ENCODE measurements around the gene DNAJC22.
"Not testable (repeated sequence)": the region's sequence is repeated elsewhere in the genome, so short reads cannot be mapped to it uniquely, and the experiment has no call there.

DNAJC22 gene

DNA sequence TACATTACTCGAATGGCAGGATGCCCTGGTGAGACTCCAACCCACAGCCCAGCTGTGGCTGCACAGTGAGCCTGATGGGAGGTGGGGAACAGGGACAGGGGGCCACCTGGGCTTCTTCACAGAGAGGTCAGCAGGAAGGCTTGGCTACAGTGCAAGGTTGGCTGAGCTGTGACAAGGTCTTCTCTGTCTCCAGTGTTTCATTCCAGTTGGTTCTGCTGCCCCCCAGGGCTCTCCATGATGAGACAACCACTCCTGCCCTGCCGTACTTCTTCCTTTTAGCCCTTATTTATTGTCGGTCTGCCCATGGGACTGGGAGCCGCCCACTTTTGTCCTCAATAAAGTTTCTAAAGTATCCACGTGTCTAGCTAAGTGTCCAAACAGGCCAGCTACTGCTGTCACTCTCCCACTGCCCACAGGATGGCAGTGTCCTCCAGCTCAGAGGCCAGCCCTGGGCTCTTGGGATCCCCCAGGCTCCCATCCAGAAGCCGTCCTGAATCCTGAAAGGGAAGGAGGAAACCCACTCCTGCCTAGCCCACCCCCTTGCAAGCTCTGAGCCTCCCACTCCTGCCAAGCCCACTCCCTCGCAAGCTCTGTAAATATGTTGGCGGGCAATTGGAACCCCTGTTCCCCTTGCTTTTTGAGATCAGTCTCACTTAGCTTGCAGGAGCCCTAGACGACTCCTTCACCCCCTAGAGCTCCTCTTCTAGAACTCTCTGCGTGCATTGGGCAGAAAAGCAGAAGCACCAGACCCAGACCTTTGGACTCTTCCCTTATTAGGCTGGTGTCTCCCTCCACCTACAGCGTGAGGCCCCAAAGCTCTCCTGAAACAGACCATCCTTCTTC is 15.1 kb upstream of the DNAJC22 start:
- DNase-seq (ENCODE audit: low spot score), result peak; percentile 58
- no peak for FAIRE-seq

DNA sequence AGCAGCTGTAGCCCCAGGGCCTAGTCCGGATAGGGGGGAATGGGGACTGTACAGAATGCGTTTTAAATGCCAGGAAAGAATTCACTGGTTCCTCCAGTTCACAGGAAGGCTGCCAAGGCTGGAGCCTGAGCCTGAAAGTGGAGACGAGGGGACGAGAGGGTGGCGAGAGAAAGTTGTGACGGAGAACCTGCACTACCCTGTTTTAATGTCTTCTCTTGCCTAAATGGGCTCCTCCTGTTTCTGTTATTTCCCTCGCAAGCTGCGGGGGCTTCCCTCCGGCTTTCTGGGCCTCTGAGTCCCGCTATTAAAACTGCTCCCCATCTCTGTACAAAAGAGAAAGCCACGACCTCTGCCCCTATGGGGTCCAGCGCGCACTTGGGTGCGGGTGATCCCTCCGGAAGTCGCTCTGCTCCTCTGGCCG is 14.2 kb upstream of the DNAJC22 start:
- FAIRE-seq (no peak), DNase-seq (ENCODE audit: low spot score) (no peak)

DNA sequence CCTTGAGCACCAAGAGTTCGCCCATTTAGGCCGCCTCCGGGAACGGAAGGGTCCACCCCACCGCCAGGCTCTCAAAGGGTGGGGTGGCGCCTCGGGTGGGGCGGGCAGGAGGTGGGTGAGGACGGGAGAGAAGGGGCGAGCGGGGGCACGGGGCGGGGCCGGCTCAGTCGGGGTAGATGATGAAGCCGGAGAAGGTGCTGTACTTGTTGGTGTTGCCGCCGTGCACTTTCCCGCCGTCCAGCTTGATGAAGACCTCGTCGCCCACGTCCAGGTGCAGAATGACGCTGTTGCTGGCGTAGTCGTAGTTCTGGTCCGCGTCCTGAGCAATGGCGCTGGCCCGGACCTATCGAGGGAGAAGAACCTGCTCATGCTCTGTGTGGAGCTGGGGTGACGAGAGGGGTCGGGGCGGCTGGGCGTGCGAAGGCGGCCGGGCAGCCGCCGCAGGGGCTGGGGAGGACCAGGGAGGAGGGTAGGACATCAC is 13.8 kb upstream of the DNAJC22 start:
- no peak for FAIRE-seq

DNA sequence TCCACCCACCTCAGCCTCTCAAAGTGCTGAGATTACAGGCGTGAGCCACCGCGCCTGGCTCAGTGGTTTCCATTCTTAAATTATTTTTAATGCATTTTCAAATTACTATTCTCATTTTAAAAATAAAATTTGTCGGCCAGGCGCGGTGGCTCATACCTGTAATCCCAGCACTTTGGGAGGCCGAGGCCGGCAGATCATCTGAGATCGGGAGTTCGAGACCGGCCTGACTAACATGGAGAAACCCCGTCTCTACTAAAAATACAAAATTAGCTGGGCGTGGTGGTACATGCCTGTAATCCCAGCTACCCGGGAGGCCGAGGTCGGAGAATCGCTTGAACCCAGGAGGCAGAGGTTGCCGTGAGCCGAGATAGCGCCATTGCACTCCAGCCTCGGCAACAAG is 12.9 kb upstream of the DNAJC22 start:
- not testable (repeated sequence) for DNase-seq (ENCODE audit: low spot score); FAIRE-seq

More for the DNA sequence above, 13.8 kb upstream of the DNAJC22 start:
- no peak for DNase-seq (ENCODE audit: low spot score)

DNA sequence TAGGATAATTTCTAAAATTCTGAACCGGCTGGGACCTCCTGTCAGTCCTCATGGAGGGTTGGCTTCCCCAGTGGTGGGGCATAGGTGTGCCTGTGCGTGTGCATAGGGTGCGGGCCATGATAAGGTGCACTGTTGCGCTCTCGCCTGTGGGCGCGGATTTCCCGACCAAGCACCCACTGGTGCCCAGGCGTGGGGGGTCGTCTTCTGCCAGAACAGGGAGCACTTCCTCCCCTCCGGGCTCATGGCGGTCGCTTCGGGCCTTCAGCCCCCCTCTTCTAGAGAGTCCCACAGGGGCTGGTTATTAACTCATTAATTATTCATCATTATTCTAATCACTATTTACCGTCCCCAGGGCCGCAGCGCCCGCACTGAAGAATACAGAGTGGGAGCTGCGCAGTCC is 12.5 kb upstream of the DNAJC22 start:
- no peak for FAIRE-seq
- DNase-seq (ENCODE audit: low spot score), result no peak

DNA sequence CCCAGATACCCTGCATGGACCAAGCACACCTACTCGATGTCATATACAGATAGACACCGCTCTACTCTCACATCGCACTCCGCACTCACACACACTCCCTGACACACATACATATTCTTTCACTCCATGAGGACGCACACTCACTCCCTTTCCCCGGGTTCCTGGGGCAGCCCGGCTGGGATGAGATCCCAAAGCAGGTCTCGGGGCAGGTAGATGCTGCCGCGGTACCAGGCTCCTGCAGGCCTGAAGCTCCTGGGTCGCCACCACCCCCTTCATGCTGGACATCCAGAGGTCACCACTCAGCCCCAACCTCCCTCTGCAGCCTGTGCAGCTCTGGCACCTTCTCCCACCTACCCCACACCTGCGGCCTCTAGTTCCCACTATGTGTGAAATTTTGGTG is 12.0 kb upstream of the DNAJC22 start:
- no peak for FAIRE-seq
- no peak for DNase-seq (ENCODE audit: low spot score)

DNA sequence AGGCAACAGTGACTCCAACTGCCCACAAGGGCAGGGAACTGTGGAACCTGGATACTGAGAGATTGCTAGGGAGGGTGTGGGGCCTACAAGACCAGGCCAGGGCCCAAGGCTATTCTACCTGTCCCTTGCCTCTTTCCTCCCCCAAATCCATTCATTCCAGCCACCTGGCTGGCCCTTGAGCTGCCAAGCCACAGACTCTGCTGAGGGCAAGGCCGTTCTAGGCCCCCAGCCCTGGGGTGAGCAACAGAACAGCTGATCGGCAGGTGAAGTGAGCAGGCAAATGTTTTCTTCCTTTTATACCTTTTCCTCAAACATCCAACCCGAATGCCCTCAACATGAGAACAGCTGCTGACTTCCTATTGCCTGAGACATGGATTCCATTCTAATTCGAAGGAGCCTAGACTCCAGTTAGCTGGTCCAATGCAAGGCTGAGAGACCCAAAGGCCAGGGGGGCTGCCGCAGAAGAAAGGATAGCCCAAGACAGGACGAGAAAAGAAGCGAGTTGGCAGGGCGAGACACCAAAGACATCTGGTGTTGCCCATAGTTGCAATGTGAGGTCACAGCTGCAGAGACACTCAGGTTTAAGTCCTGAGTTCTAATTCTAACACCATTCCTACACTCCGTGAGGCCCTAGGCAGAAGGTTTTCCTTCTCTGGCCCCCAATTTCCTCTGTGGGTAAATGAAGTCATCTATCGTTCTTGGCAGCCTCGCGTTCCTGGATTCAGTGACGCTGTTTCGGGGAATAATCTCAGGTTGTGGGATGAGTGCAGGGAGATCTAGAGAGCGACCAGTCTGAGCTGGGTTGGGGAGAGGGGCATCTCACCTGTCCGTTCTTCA is 11.4 kb upstream of the DNAJC22 start:
- no peak for FAIRE-seq
- DNase-seq (ENCODE audit: low spot score), result no peak

DNA sequence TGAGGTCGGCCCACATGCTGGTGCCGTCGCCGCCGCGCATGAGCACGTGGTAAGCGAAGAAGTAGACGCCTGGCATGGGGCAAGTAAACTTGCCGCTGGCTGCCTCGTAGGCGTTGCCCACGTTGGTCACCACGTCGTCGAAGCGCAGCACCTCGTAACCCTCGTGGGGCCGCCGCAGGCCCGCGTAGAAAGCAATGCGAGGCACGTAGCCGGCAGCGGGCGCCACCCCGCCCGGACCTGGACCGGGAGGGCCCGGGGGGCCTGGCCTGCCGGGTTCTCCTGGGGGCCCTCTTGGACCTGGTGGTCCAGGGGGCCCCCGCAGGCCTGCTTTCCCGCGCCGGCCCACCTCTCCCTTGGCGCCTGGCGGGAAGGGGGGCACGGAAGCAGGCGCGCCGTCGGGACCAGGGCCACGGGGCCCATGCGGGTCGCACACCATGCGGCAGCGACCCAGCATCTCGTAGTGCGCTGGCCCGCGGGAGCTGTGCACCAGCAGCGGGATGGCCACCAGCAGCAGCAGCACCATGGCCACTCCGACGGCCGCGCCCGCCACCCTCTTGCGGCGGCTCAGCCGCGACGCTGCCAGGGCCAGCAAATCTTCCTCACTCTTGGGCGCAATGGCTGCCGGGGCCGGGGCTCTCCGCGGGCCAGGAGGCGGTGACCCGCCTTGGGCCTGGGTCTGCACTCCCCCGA is 10.6 kb upstream of the DNAJC22 start:
- FAIRE-seq, result no peak
- DNase-seq (ENCODE audit: low spot score), result no peak

DNA sequence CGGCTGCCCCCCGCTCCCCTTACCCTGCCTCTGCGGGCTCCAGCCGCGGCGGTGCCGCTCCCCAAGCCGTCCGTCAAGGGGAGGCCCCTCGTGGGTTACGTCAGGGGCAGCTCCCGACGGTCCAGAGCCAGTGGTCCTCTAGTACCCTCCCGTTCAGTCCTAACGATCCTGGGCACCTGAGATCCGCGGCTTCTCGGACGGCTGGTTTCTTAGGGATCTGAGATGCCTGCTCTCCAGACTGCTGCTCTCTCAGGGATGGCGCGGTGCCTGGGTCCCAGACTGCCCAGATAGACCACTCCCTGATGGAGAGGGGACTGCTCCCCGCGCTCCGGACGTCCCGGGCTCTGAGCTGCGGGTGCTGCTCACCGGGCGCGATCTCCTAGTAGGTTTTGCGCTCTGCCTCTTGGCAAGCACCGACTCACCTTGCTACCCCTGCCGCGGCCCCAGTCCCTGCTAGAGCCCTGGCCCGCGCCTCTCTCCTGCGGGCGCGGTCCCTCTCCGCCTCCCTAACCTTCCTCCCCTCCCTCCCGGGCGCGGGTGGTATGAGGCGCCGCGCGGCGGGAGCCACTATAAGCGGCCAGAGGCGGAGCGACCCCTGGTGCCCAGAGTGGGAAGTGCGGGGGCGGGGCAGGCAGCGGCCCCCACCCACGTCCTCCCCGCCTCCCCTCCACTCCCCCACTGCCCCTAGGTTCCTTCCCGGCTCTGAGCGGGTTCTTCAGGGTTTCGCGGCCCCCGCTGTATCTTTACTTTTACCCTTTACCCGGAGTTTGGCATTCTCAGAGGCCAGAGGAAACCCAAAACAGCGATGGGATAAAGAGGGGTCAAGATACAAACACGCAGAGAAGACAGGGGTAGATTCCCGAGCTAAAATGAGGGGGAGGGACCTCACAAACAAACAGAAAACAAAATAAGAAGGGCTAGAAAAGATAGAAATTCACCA is 9.8 kb upstream of the DNAJC22 start, which contains the start of gene C1QL4:
Gene C1QL4, minus strand, starts transcription at position 544 of the 940 bp plus-strand sequence. CDS start 711 bp downstream, outside the sequence.
- peak; percentile 44 for FAIRE-seq
- peak; percentile 94 for DNase-seq (ENCODE audit: low spot score)

DNA sequence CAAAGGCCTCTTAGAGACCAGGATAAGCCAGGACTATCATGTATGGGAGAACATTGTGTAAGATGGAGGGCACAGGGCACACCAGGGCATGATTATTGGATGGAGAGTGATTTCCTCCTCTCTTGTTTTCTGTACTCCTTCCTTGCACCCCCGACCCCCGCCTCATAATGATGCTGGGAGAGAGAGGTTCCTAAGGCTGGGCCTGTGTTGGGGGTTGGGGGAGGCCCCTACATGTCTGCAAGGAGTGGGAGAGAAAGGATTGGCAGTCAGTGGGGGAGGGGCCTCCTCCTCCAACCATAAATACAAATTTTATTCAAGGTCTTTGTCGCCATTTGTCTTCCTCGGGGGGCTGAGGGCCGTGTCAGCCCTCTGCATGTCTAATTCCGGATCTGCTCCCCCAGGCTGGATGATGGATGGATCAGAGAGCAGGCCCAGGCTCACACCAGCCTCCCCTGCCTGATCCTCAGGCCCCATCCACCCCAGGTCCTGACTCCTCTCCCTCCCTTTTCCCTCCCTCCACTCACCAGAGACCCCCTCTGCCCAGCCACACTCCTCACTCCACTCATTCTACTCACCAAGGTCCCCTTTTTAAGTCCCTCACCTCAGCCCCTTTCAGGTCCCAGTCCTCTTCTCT is 7.7 kb upstream of the DNAJC22 start:
- no peak for DNase-seq (ENCODE audit: low spot score)
- FAIRE-seq, result no peak

DNA sequence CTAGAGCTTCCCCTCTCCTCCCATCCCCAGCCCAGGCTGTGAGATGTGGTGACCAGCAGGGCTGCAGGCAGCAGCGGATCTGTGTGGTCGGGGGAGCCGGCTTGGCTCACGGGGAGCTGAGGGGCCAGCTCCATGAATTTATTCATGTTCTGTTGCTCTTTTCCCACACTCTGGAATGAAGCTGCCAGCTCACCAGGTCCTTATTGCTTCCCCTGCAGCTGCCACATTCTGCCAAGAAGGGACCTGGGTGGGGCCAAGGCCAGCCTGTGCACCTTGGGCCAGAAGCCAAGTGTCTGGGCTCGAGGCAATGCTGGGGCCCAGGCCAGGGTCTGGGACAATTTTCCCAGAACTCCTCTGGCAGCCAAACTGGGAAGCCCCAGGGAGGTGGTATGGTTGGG is 7.2 kb upstream of the DNAJC22 start:
- DNase-seq (ENCODE audit: low spot score), result no peak

DNA sequence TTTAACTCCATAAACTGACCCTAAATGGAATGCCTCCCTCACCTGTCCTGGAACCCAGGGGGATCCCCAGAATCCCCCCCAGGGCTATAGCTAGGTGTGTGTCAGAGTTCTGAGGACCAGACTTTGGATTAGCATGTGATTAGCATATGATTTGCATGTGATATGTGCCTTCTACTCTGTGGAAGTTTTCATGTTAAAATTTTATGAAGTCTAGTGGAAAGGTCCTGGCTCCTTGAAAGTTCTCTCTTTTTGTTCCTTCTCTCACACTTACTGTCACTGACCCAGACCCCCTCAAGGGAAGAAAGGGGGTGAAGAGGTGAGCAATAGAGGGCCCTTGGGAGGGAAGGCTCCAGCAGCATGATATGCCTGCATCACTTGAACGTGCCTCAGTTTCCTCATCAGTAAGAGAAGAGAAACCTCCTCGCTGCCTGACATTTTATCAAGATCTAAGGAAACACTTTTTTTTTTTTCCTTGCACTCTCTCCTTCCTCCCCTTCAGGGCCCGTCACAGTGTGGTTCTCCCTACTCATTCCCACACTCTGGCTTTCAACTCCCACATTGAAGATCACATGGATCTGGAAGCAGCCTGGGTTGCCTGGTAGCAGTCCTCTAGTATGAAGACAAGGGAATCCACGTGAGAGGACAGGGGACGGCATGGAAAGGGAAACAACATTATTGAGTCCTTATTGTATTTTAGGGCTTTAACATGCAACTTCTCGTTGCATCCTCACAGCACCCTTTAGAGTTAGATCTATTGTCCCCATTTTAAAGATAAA is 6.4 kb upstream of the DNAJC22 start:
- no peak for FAIRE-seq
- no peak for DNase-seq (ENCODE audit: low spot score)

More for the DNA sequence above, 7.2 kb upstream of the DNAJC22 start:
- no peak for FAIRE-seq

DNA sequence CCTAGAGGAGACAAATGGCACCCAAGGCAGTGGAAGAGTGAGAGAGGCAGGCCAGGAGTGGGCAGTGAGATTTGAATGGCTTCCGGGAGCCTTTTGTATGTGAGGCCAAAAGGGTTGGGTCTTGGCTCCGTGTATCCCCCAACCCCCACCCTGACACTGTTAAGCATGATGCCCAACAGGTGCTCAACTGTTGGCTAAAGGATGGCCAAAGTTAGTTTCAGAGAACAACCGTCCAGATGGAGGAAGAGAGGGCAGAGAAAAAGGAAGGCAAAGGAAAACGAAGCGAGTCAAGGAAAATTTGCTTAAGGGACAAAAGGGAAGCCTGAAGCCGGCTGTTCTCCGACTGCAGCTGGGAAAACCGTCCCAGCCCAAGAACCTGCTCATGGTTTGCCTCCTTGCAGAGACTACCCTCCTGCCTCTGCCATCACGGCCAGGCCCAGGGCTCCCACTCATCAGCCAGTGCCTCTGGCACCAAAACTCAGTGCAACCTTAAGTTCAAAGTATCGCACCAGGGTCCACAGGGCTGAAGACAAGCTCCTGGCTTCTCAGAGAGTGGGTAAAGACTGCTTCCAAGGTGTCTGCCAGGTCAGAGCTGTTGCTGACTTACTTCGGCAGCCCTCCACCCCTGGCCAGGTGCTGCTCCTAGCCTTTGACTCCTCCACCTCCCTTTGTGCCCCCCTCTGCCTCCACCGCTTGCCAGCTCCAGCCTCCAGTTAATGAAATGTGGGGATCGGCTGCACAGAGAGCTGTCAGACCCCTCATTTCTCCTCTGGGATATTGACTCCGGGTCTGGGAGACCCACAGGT is 5.5 kb upstream of the DNAJC22 start:
- no peak for FAIRE-seq
- DNase-seq (ENCODE audit: low spot score), result no peak

DNA sequence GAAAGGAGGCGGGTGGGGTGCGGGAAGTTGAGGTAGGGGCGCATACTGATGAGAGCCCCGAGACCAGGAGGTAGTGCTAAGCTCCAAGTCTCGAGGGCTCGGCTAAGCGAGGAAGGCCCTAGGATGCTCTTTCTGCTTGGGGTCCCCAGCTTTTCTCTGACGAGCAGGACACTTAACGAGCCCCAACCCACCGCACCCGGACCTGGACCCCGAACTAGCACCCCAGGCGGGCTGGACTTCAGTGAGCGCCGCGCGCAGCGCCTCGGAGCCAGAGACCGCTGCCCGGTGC is 5.0 kb upstream of the DNAJC22 start:
- FAIRE-seq (no peak), DNase-seq (ENCODE audit: low spot score) (no peak)

DNA sequence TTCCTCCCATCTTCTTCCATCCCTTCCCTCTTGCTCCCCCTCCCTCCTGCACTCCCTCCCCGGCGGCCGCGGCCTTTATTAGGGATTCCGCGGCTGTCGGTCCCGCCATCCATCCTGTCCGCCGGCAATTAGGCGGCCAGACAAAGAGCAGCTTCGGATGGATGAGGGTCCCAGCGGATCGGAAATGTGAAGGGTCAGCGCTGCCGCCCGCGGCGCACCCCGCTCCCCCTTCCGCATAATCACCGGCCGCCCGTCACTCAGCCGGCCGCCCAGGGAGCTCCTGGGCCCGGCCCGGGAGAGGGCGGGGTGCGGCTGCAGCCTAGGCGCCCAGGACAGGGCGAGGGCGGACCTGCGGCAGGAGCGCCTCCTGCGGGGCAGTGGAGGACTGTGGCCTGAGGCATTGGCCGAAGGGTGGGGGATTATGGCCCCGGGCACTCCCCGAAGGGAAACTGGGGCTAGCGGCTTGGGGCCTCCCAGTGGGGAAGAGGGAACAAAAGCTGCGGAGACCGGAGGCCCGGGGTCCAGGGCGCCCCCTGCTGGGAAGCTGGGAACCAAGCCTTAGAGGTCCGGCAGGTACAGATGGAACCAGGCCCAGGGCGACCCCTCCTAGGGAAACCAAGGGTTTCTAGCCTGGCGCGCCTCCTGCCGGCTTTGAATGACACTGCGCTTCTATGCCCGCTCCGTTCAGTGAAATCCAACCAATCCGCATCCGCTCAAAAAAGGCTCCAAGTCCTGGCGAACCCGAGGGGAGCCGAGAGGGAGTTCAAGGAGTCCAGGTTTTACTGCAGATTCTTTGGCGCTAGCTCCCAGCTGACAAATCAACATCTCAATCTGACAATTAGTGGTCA is 4.4 kb upstream of the DNAJC22 start:
- DNase-seq (ENCODE audit: low spot score) (no peak), FAIRE-seq (no peak)

DNA sequence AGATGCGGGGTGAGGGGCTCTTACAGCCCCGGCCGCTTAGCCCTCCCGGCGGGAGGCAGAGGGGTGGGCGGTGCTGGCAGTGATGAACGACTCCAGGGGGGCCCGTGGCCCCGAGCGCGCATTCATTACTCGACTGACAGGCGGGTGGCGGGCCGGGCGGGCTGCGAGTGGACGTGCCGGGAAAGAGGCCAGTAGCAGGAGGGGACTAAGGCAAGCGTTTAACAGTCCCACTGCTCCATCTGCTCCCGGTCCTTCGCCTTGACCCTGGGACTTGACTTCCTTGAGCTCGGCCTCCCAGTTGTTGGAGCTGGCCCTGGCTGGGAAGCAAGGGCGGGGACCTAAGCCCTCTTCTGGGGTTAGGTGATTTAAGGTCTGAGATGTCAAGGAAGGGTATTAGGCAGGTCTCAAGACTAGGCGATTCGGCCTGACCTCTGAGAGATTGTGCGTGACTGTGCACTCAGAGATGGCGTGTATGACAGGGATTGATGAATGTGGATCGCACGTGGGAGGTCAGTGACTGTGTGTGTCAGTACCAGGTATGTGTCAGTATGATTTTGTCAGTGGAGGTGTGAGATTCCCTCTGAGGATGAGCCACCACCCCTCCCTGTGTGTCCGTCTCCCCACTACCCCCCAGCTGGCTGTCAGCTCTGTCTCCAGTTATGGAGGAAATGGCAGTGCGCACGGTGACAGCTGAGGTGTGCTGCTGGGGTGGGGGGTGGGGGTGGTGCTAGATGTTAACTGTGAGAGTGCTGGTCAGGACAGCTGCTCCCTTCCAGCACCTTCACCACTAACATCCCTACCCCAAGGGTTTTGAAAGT is 3.6 kb upstream of the DNAJC22 start:
- FAIRE-seq (peak; percentile 78), DNase-seq (ENCODE audit: low spot score) (no peak)
